T-helper 2 cell treated with Interferon-gamma antibody and Interleukin-4, amounts not matched to agents 5 μg/mL and 100 μg/mL, for 36 hours (primary cell): ENCODE measurements around the gene IL17C.

Experiments used
- DNase-seq: peaks from one replicate; pipeline ENCODE4 v3.0.0; 2021; ENCODE audit warnings: low spot score
- H3K27ac Mint-ChIP-seq: one replicate; pipeline ENCODE4 v1.8.0; 2021; ENCODE audit warnings: mild to moderate bottlenecking, mixed read lengths
- H3K27me3 Mint-ChIP-seq: one replicate; pipeline ENCODE4 v1.8.0; 2021; ENCODE audit warnings: low read depth, mixed read lengths
- H3K36me3 Mint-ChIP-seq: one replicate; pipeline ENCODE4 v1.8.0; 2021; ENCODE audit warnings: low read depth, mixed read lengths
- H3K4me1 Mint-ChIP-seq: one replicate; pipeline ENCODE4 v1.8.0; 2021; ENCODE audit warnings: low read depth, mixed read lengths
- H3K4me3 Mint-ChIP-seq: one replicate; pipeline ENCODE4 v1.8.0; 2022; ENCODE audit warnings: mild to moderate bottlenecking, moderate library complexity, mixed read lengths
- H3K9me3 Mint-ChIP-seq: one replicate; pipeline ENCODE4 v1.8.0; 2021; ENCODE audit warnings: mixed read lengths

Gene IL17C

DNA sequence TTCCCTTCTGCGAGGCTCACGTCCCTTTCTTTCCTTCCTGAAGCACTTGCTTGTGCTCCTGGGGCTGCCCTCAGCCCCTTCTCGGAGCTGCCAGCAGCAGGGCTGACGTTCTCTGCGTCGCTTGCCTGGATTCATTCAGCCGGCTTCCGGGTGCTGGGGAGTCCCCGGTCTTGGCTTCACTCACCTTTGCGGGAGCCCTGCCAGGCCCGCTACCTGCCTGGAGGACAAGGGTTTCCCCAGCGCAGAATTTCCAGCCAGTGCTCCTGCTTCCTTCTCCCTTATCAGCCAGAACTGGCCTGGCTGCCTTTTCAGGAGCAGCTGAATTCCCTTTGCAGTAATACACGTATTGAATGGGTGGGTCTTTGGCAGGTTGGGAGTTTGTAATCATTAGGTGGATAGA lies 22.1 kb upstream of the IL17C start:
- Mint-ChIP-seq H3K9me3 (no peaks in the 10 kb centered on the region), H3K27me3 (no peaks in the 10 kb centered on the region), H3K4me3 (no peak overlapping the region), H3K27ac (no peak overlapping the region), H3K36me3 (peaks cover 12% of the 10 kb centered on the region), H3K4me1 (peaks cover 19% of the 10 kb centered on the region)
- no peak for DNase-seq

- H3K36me3 Mint-ChIP-seq: peaks cover 12% of the 10 kb centered on the region
- no peak overlapping the region for H3K4me3 Mint-ChIP-seq
These were observed 21.6 kb upstream of the IL17C start for GRCh38 chr16:88616736-88617135.

GRCh38 chr16:88617268-88618031 lies 20.9 kb upstream of the IL17C start:
- DNase-seq: no peak
- no peak overlapping the region for H3K27ac Mint-ChIP-seq
- H3K9me3 Mint-ChIP-seq: no peaks in the 10 kb centered on the region
- H3K4me3 Mint-ChIP-seq: no peak overlapping the region
- H3K36me3 Mint-ChIP-seq: peaks cover 12% of the 10 kb centered on the region
- peaks cover 19% of the 10 kb centered on the region for H3K4me1 Mint-ChIP-seq
- no peaks in the 10 kb centered on the region for H3K27me3 Mint-ChIP-seq

More at GRCh38 chr16:88616736-88617135, 21.6 kb upstream of the IL17C start:
- peaks cover 19% of the 10 kb centered on the region for H3K4me1 Mint-ChIP-seq
- no peaks in the 10 kb centered on the region for H3K27me3 Mint-ChIP-seq
- no peaks in the 10 kb centered on the region for H3K9me3 Mint-ChIP-seq
- H3K27ac Mint-ChIP-seq: no peak overlapping the region
- no peak for DNase-seq

DNA sequence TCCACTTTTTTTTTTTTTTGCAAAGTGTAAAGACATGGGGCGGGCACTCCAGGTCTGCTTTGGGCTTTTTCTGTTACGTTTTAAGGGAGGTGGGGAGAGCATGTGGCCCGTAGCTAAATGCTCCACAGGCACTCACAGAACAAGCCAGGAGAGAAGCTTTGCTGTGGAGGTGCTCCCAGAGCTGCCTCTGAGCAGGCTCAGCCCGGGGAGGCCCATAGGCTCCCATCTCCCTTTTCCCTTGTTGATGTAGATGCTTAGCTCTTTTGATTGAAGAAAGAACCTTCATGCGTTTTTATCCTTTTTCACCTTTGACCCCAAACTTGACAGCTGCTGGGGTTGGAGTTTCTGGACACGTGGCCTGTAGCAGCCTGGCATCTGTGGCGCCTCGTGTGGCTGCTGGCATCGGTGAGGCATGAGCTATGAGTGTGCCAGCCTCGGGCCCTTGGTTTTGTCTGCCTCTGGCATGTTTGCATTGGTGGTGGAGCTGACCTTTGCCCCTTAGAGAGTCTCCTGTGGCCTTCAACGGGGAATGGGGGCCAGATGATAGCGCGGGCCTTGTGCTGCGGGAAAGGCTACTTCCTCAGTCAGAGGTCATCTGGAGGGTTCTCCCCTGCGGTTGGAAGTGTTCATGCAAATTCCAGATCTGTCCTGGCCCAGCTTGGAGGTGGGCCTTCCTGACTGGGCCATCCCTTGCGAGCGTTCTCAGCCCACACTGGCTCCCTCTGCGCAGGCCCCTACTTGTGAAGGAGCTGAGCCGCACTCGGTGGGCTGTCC lies 20.0 kb upstream of the IL17C start:
- H3K9me3 Mint-ChIP-seq: no peaks in the 10 kb centered on the region
- peaks cover 14% of the 10 kb centered on the region for H3K36me3 Mint-ChIP-seq
- DNase-seq: no peak
- peaks cover 19% of the 10 kb centered on the region for H3K4me1 Mint-ChIP-seq
- no peaks in the 10 kb centered on the region for H3K27me3 Mint-ChIP-seq
- no peak overlapping the region for H3K4me3 Mint-ChIP-seq
- peak overlapping the region; percentile 49 for H3K27ac Mint-ChIP-seq

DNA sequence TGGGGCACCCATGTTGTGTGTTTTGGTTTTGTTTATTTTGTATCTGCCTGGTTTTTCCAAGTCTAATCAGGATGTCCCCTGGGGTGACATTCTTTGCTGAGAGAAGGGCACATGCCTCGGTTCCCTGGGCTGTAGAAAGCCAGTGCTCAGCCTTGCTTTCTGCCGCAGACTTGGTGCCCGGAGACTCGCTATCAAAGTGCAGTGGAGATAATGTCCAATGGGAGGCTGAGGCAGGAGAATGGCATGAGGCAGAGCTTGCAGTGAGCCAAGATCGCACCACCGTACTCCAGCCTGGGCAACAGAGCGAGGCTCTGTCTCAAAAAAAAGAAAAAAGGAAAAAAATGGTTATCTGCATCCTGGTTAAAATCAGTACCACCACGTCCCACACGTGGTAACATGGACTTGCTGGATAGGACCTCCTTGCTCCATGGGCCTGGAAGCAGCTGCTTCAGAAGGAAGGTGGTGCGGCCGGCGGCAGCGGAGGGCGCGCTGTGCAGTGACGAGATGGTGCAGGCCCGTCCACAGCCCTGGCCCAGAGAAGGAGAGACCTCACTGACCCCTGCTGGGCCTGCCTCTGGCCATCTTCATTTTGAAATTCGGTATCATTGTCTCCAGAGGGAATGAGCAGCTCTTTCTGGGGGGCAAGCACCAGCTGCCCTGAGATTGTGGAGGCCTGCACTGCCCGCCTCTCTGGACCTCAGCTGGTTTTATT lies 19.3 kb upstream of the IL17C start:
- H3K9me3 Mint-ChIP-seq: no peaks in the 10 kb centered on the region
- DNase-seq: no peak
- H3K36me3 Mint-ChIP-seq: peaks cover 17% of the 10 kb centered on the region
- peaks cover 19% of the 10 kb centered on the region for H3K4me1 Mint-ChIP-seq
- H3K27me3 Mint-ChIP-seq: no peaks in the 10 kb centered on the region
- no peak overlapping the region for H3K4me3 Mint-ChIP-seq
- peak overlapping the region; percentile 85 for H3K27ac Mint-ChIP-seq

GRCh38 chr16:88619859-88620815 lies 18.2 kb upstream of the IL17C start:
- peak; percentile 28 for DNase-seq
- H3K4me1 Mint-ChIP-seq: peaks cover 19% of the 10 kb centered on the region

DNA sequence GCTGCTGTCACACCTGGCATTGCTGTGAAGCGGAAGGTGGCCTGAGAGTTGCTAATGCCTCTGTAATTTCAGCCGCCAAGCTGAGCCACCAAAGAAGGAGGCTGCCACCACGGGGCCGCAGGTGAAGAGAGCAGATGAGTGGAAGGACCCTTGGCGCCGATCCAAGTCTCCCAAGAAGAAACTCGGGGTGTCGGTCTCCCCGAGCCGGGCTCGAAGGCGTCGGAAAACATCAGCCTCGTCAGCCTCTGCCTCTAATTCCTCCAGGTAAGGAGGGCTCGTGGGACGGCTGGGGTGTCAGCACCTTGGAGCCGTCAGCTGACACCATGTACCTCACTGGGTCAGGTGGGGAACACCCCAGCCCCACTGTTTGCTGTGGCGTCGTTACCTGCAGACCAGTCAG lies 16.2 kb upstream of the IL17C start:
- Mint-ChIP-seq H3K36me3 (peaks cover 31% of the 10 kb centered on the region), H3K4me3 (no peak overlapping the region), H3K4me1 (peaks cover 17% of the 10 kb centered on the region), H3K27me3 (no peaks in the 10 kb centered on the region), H3K9me3 (no peaks in the 10 kb centered on the region), H3K27ac (no peak overlapping the region)
- no peak for DNase-seq

More at GRCh38 chr16:88619859-88620815, 18.2 kb upstream of the IL17C start:
- peak overlapping the region; percentile 21 for H3K4me3 Mint-ChIP-seq
- peaks cover 20% of the 10 kb centered on the region for H3K36me3 Mint-ChIP-seq
- H3K27ac Mint-ChIP-seq: peak overlapping the region; percentile 85
- no peaks in the 10 kb centered on the region for H3K9me3 Mint-ChIP-seq
- no peaks in the 10 kb centered on the region for H3K27me3 Mint-ChIP-seq

GRCh38 chr16:88622866-88623265 lies 15.5 kb upstream of the IL17C start:
- peaks cover 17% of the 10 kb centered on the region for H3K4me1 Mint-ChIP-seq
- H3K27ac Mint-ChIP-seq: no peak overlapping the region

DNA sequence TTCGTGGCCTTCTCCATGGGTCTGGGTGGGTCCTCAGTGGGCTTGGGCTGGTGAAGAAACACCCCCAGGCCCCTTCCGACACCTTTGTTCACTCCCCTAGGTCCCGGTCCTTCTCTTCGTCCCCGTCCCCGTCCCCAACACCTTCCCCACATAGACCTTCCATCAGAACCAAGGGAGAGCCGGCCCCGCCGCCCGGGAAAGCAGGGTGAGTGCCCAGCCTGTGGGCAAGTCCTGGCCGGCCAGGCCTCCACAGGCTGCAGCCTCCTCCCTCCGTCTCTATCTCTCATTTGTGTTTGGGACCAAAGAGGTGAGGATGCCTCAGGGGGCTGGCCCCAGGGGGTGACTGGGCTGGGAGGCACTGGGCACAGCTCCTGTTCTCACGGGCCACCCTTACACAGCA lies 14.5 kb upstream of the IL17C start:
- Mint-ChIP-seq H3K27me3 (no peaks in the 10 kb centered on the region), H3K4me1 (peaks cover 16% of the 10 kb centered on the region), H3K27ac (no peak overlapping the region), H3K36me3 (peaks cover 35% of the 10 kb centered on the region), H3K4me3 (no peak overlapping the region), H3K9me3 (no peaks in the 10 kb centered on the region)
- no peak for DNase-seq

More at GRCh38 chr16:88622866-88623265, 15.5 kb upstream of the IL17C start:
- Mint-ChIP-seq H3K36me3 (peaks cover 37% of the 10 kb centered on the region), H3K4me3 (no peak overlapping the region), H3K9me3 (no peaks in the 10 kb centered on the region), H3K27me3 (no peaks in the 10 kb centered on the region)
- no peak for DNase-seq

DNA sequence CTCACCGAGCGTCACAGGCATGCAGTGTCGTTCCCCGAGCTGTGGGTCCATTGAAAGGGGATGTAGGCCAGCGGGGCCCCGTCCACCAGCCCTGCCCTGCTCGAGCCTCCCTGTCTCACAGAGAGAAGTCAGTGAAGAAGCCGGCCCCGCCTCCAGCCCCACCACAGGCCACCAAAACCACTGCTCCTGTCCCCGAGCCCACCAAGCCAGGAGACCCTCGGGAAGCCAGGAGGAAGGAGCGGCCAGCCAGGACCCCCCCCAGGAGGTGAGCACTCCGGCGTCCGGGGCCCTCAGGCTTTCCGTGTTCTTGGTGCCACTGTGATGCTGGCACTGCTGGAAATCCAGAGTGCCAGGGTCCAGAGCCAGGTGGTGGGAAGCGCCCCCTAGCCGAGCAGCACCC lies 13.9 kb upstream of the IL17C start:
- no peak overlapping the region for H3K4me3 Mint-ChIP-seq
- H3K36me3 Mint-ChIP-seq: peaks cover 35% of the 10 kb centered on the region
- H3K27ac Mint-ChIP-seq: no peak overlapping the region
- H3K4me1 Mint-ChIP-seq: peaks cover 10% of the 10 kb centered on the region
- H3K9me3 Mint-ChIP-seq: no peaks in the 10 kb centered on the region
- no peaks in the 10 kb centered on the region for H3K27me3 Mint-ChIP-seq
- no peak for DNase-seq

- H3K27ac Mint-ChIP-seq: no peak overlapping the region
- H3K27me3 Mint-ChIP-seq: no peaks in the 10 kb centered on the region
- H3K4me1 Mint-ChIP-seq: peaks cover 4% of the 10 kb centered on the region
- H3K4me3 Mint-ChIP-seq: no peak overlapping the region
- no peak for DNase-seq
- peaks cover 35% of the 10 kb centered on the region for H3K36me3 Mint-ChIP-seq
- H3K9me3 Mint-ChIP-seq: no peaks in the 10 kb centered on the region
These were observed 13.3 kb upstream of the IL17C start for GRCh38 chr16:88624977-88625576.

DNA sequence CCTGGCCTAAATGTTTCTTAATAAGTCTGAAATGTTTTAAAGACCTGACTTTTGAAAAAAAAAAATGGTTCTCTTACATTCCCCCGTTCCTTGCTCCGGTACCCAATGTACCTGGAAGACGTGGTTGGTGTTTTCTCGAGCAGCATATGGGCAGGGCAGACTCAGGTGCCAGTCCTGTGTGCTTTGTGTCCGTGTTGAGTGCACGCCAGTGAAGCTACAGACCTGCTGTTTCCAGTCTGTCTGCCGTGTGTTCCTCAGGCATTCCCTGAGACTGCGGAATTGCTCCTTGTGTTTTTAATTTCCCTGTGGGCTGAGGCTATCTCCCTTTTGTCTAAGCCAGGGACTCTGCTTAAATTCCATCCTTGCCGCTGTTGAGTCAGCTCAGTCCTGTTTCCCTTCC lies 11.7 kb upstream of the IL17C start:
- DNase-seq: no peak
- Mint-ChIP-seq H3K4me1 (no peaks in the 10 kb centered on the region), H3K27ac (no peak overlapping the region), H3K36me3 (peaks cover 43% of the 10 kb centered on the region), H3K9me3 (no peaks in the 10 kb centered on the region), H3K27me3 (no peaks in the 10 kb centered on the region), H3K4me3 (no peak overlapping the region)
